Measurements from ENCODE around the gene EVI2B. TPM values are rescaled to one million over a fixed set of nuclear protein-coding genes. Genes with fewer than 3 reads are reported as not detected.
"Not testable (repeated sequence)": the region's sequence is repeated elsewhere in the genome, so short reads cannot be mapped to it uniquely, and the experiment has no call there.

EVI2B gene
- total RNA-seq, 5 donors from 2014 or later (not counting 1 experiment from before 2014, with no cell fraction given): 86.2 to 130 (median 111) TPM

DNA sequence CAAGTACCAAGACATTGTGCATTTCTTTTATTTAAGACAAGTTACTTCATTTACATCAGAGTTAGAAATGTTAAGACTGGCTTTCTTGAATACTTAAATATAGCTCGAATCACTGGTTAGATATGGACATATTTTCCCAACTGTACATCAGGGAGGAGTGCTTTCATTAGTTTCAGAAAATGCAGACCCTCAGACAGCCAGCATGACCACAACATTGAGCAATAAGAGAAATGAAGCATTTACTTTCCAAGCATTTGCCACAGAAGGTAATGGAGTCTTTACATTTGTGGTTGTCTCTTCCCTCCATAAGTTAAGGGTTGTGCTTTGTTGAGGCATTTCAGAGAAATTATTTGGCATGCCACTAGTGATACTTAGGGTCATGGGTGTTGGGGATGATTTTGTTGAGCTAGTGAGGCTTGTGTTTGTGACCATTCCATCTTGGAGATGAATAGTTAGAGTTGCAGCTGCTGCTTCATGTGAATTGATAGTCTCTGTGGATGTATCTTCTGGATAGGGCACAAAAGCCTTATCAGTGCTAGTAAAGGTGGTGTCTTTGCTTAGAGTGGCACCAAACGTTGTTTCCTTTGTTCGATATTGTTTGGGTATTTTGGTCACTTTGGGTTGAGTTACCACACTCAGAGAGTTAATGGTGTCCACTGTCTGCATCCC lies 18.9 kb downstream of the EVI2B start:
- peaks cover 13 to 25% (median 16%) of the 10 kb centered on the region in 3 donors for H3K4me1 Mint-ChIP-seq
- Histone ChIP-seq H3K9me3 (no peaks in the 10 kb centered on the region), H3K4me1 (ENCODE audit: control insufficient read depth in 1 of 2, extremely low read depth in 1 of 2, insufficient read depth in 2 of 2, low read length in 2 of 2) (no peaks in the 10 kb centered on the region), H3K36me3 (ENCODE audit: control insufficient read depth in 2 of 2, extremely low read depth in 1 of 2, insufficient read depth in 1 of 2, low read length in 1 of 2) (no peaks in the 10 kb centered on the region), H3K27ac (ENCODE audit: low read length) (no peak overlapping the region), H3K27me3 (replicated peaks in 1 of 2; ENCODE audit: control insufficient read depth in 2 of 2, extremely low read depth in 1 of 2, insufficient read depth in 2 of 2, low read length in 1 of 2) (no peaks in the 10 kb centered on the region), H3K4me3 (ENCODE audit: control insufficient read depth in 1 of 2, extremely low read depth in 1 of 2, low read length in 1 of 2) (no peak overlapping the region)
- peaks cover 9% of the 10 kb centered on the region for H3K36me3 Mint-ChIP-seq
- no peak for ATAC-seq (replicated peaks in 1 of 4)
- WGBS (ENCODE audit: insufficient coverage): no CpG with 5 or more reads among the region's 3 CpGs
- no peak for DNase-seq
- ChIA-PET CTCF (no interaction called here), POLR2A (interaction anchor here (0.5 to 0.8 kb wide), 2 partner anchors 24 to 25 kb away, joined by 3 to 5 read pairs; no protein-coding TSS in a partner anchor)
- no peaks in the 10 kb centered on the region for H3K27me3 Mint-ChIP-seq
- H3K9me3 Mint-ChIP-seq: no peaks in the 10 kb centered on the region
- no peak overlapping the region for H3K27ac Mint-ChIP-seq
- H3K4me3 Mint-ChIP-seq: no peak overlapping the region

GRCh38 chr17:31294231-31294630 lies 19.6 kb downstream of the EVI2B start:
- Mint-ChIP-seq H3K4me1 (peaks cover 11 to 22% (median 12%) of the 10 kb centered on the region in 3 donors), H3K4me3 (no peak overlapping the region), H3K27me3 (no peaks in the 10 kb centered on the region), H3K9me3 (no peaks in the 10 kb centered on the region), H3K36me3 (peaks cover 9% of the 10 kb centered on the region), H3K27ac (no peak overlapping the region)
- no CpG with 5 or more reads among the region's 3 CpGs for WGBS (ENCODE audit: insufficient coverage)
- H3K36me3 ChIP-seq (ENCODE audit: control insufficient read depth in 2 of 2, extremely low read depth in 1 of 2, insufficient read depth in 1 of 2, low read length in 1 of 2): no peaks in the 10 kb centered on the region
- H3K27ac ChIP-seq (ENCODE audit: low read length): no peak overlapping the region
- H3K4me3 ChIP-seq (ENCODE audit: control insufficient read depth in 1 of 2, extremely low read depth in 1 of 2, low read length in 1 of 2): no peak overlapping the region
- DNase-seq: no peak
- no peaks in the 10 kb centered on the region for H3K27me3 ChIP-seq (replicated peaks in 1 of 2; ENCODE audit: control insufficient read depth in 2 of 2, extremely low read depth in 1 of 2, insufficient read depth in 2 of 2, low read length in 1 of 2)
- ChIA-PET CTCF (interaction anchor here in 1 of 2 donors (0.8 kb wide), 1 partner anchor 18 kb away, joined by 3 read pairs; no protein-coding TSS in a partner anchor), POLR2A (interaction anchor here in 1 of 2 donors (0.5 kb wide), 1 partner anchor 26 kb away, joined by 3 read pairs; no protein-coding TSS in a partner anchor)
- no peaks in the 10 kb centered on the region for H3K9me3 ChIP-seq
- no peaks in the 10 kb centered on the region for H3K4me1 ChIP-seq (ENCODE audit: control insufficient read depth in 1 of 2, extremely low read depth in 1 of 2, insufficient read depth in 2 of 2, low read length in 2 of 2)
- no peak for ATAC-seq (replicated peaks in 1 of 4)

GRCh38 chr17:31293581-31293980 lies 20.3 kb downstream of the EVI2B start:
- Mint-ChIP-seq H3K36me3 (peaks cover 9% of the 10 kb centered on the region), H3K4me1 (peaks cover 14 to 22% (median 18%) of the 10 kb centered on the region in 3 donors), H3K9me3 (no peaks in the 10 kb centered on the region), H3K4me3 (no peak overlapping the region), H3K27me3 (no peaks in the 10 kb centered on the region), H3K27ac (no peak overlapping the region)
- POLR2A ChIA-PET: interaction anchor here in 1 of 2 donors (0.9 kb wide), 1 partner anchor 35 kb away, joined by 3 read pairs; no protein-coding TSS in a partner anchor
- H3K9me3 ChIP-seq: no peaks in the 10 kb centered on the region
- ATAC-seq (replicated peaks in 1 of 4) (no peak), DNase-seq (no peak)
- no peaks in the 10 kb centered on the region for H3K36me3 ChIP-seq (ENCODE audit: control insufficient read depth in 2 of 2, extremely low read depth in 1 of 2, insufficient read depth in 1 of 2, low read length in 1 of 2)
- H3K4me1 ChIP-seq (ENCODE audit: control insufficient read depth in 1 of 2, extremely low read depth in 1 of 2, insufficient read depth in 2 of 2, low read length in 2 of 2): no peaks in the 10 kb centered on the region
- 100% methylated on average over 2 of the region's 2 CpGs for WGBS (ENCODE audit: insufficient coverage)
- no peak overlapping the region for H3K4me3 ChIP-seq (ENCODE audit: control insufficient read depth in 1 of 2, extremely low read depth in 1 of 2, low read length in 1 of 2)
- CTCF ChIA-PET: interaction anchor here in 1 of 2 donors (0.8 kb wide), 1 partner anchor 19 kb away, joined by 3 read pairs; no protein-coding TSS in a partner anchor
- no peak overlapping the region for H3K27ac ChIP-seq (ENCODE audit: low read length)
- H3K27me3 ChIP-seq (replicated peaks in 1 of 2; ENCODE audit: control insufficient read depth in 2 of 2, extremely low read depth in 1 of 2, insufficient read depth in 2 of 2, low read length in 1 of 2): no peaks in the 10 kb centered on the region

DNA sequence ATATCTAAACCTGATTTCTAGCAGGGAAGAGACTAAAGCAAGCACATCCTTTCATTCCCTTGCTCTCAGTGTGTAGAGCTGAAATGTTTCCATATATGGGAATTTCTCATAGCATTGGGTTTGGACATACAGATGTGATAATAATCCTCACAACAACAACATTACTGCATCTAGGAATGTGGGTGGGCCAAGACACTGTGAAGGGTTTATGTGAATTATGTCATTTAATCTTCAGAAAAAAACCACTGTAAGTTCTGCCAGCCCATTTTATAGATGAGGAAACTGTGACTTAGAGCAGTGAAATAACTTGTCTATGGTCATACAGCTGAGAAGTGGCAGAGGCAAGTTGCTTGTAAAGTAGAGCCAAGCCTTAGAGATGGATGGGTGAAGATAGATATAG lies 22.0 kb downstream of the EVI2B start:
- H3K4me1 ChIP-seq (ENCODE audit: control insufficient read depth in 1 of 2, extremely low read depth in 1 of 2, insufficient read depth in 2 of 2, low read length in 2 of 2): no peaks in the 10 kb centered on the region
- DNase-seq (no peak), ATAC-seq (replicated peaks in 1 of 4) (no peak)
- Mint-ChIP-seq H3K36me3 (peaks cover 7% of the 10 kb centered on the region), H3K27ac (no peak overlapping the region), H3K27me3 (no peaks in the 10 kb centered on the region), H3K9me3 (no peaks in the 10 kb centered on the region), H3K4me1 (peaks cover 22 to 26% (median 26%) of the 10 kb centered on the region in 3 donors), H3K4me3 (no peak overlapping the region)
- ChIA-PET CTCF (no interaction called here), POLR2A (no interaction called here)
- H3K36me3 ChIP-seq (ENCODE audit: control insufficient read depth in 2 of 2, extremely low read depth in 1 of 2, insufficient read depth in 1 of 2, low read length in 1 of 2): no peaks in the 10 kb centered on the region
- H3K4me3 ChIP-seq (ENCODE audit: control insufficient read depth in 1 of 2, extremely low read depth in 1 of 2, low read length in 1 of 2): no peak overlapping the region
- H3K9me3 ChIP-seq: no peaks in the 10 kb centered on the region
- H3K27me3 ChIP-seq (replicated peaks in 1 of 2; ENCODE audit: control insufficient read depth in 2 of 2, extremely low read depth in 1 of 2, insufficient read depth in 2 of 2, low read length in 1 of 2): no peaks in the 10 kb centered on the region
- no peak overlapping the region for H3K27ac ChIP-seq (ENCODE audit: low read length)

GRCh38 chr17:31289790-31290189 lies 24.1 kb downstream of the EVI2B start:
- ChIA-PET CTCF (no interaction called here), POLR2A (interaction anchor here in 1 of 2 donors (0.6 kb wide), 1 partner anchor 1076 kb away, joined by 6 read pairs; no protein-coding TSS in a partner anchor)
- Mint-ChIP-seq H3K36me3 (peaks cover 7% of the 10 kb centered on the region), H3K27me3 (no peaks in the 10 kb centered on the region), H3K9me3 (no peaks in the 10 kb centered on the region), H3K27ac (no peak overlapping the region), H3K4me1 (peaks cover 15 to 25% (median 21%) of the 10 kb centered on the region in 3 donors), H3K4me3 (no peak overlapping the region)
- Histone ChIP-seq H3K36me3 (ENCODE audit: control insufficient read depth in 2 of 2, extremely low read depth in 1 of 2, insufficient read depth in 1 of 2, low read length in 1 of 2) (no peaks in the 10 kb centered on the region), H3K27me3 (replicated peaks in 1 of 2; ENCODE audit: control insufficient read depth in 2 of 2, extremely low read depth in 1 of 2, insufficient read depth in 2 of 2, low read length in 1 of 2) (no peaks in the 10 kb centered on the region), H3K4me1 (ENCODE audit: control insufficient read depth in 1 of 2, extremely low read depth in 1 of 2, insufficient read depth in 2 of 2, low read length in 2 of 2) (no peaks in the 10 kb centered on the region), H3K9me3 (no peaks in the 10 kb centered on the region), H3K27ac (ENCODE audit: low read length) (no peak overlapping the region), H3K4me3 (ENCODE audit: control insufficient read depth in 1 of 2, extremely low read depth in 1 of 2, low read length in 1 of 2) (no peak overlapping the region)
- ATAC-seq (replicated peaks in 1 of 4) (no peak), DNase-seq (no peak)
- no CpG with 5 or more reads among the region's 3 CpGs for WGBS (ENCODE audit: insufficient coverage)

- H3K9me3 Mint-ChIP-seq; H3K4me1 ChIP-seq (ENCODE audit: control insufficient read depth in 1 of 2, extremely low read depth in 1 of 2, insufficient read depth in 2 of 2, low read length in 2 of 2); ATAC-seq (replicated peaks in 1 of 4); H3K27me3 ChIP-seq (replicated peaks in 1 of 2; ENCODE audit: control insufficient read depth in 2 of 2, extremely low read depth in 1 of 2, insufficient read depth in 2 of 2, low read length in 1 of 2); H3K27ac Mint-ChIP-seq; H3K36me3 Mint-ChIP-seq; H3K27ac ChIP-seq (ENCODE audit: low read length); H3K4me3 ChIP-seq (ENCODE audit: control insufficient read depth in 1 of 2, extremely low read depth in 1 of 2, low read length in 1 of 2); H3K4me3 Mint-ChIP-seq; H3K27me3 Mint-ChIP-seq; CTCF ChIA-PET; H3K9me3 ChIP-seq; POLR2A ChIA-PET; DNase-seq; H3K36me3 ChIP-seq (ENCODE audit: control insufficient read depth in 2 of 2, extremely low read depth in 1 of 2, insufficient read depth in 1 of 2, low read length in 1 of 2): not testable (repeated sequence)
- no CpG with 5 or more reads among the region's 1 CpG for WGBS (ENCODE audit: insufficient coverage)
- peaks cover 15 to 25% (median 21%) of the 10 kb centered on the region in 3 donors for H3K4me1 Mint-ChIP-seq
Observed at GRCh38 chr17:31287932-31288331, 25.9 kb downstream of the EVI2B start.

Data from T-cell (primary cell).